Measurements from ENCODE around the gene OAT. TPM values are rescaled to one million over a fixed set of nuclear protein-coding genes. Genes with fewer than 3 reads are reported as not detected.

OAT gene
- total RNA-seq, 2 experiments from 2014 or later, result 22.4 to 28.0 TPM

- POLR2A ChIA-PET, result no interaction called here
- Mint-ChIP-seq H3K27ac (no peak overlapping the region), H3K9me3 (ENCODE audit: insufficient read depth) (no peaks in the 10 kb centered on the region), H3K36me3 (ENCODE audit: low read depth) (no peaks in the 10 kb centered on the region), H3K27me3 (ENCODE audit: low read depth) (no peaks in the 10 kb centered on the region), H3K4me1 (ENCODE audit: low read depth) (no peaks in the 10 kb centered on the region), H3K4me3 (no peak overlapping the region)
- CTCF ChIA-PET, result interaction anchor here (1.2 kb wide), 1 partner anchor 40 kb away, joined by 4 read pairs; no protein-coding TSS in a partner anchor
- ATAC-seq (no peak), DNase-seq (no peak)
Observed at GRCh38 chr10:124348801-124349200, 69.9 kb downstream of the OAT start.

GRCh38 chr10:124347956-124348355, 70.8 kb downstream of the OAT start:
- no peaks in the 10 kb centered on the region for H3K36me3 Mint-ChIP-seq (ENCODE audit: low read depth)
- H3K4me1 Mint-ChIP-seq (ENCODE audit: low read depth), result no peaks in the 10 kb centered on the region
- no peak overlapping the region for H3K4me3 Mint-ChIP-seq
- CTCF ChIA-PET, result interaction anchor here (1.2 kb wide), 1 partner anchor 41 kb away, joined by 4 read pairs; no protein-coding TSS in a partner anchor
- H3K27ac Mint-ChIP-seq, result no peak overlapping the region
- ATAC-seq (no peak), DNase-seq (no peak)
- H3K9me3 Mint-ChIP-seq (ENCODE audit: insufficient read depth), result no peaks in the 10 kb centered on the region
- no peaks in the 10 kb centered on the region for H3K27me3 Mint-ChIP-seq (ENCODE audit: low read depth)
- POLR2A ChIA-PET, result no interaction called here

Other genes starting within 250 kb of the OAT start
- gene NKX1-2, start 31.1 kb upstream of the OAT start, total RNA-seq, result not detected
- 10 to 100 TPM; 24.7 to 25.7 TPM for gene LHPP, start 42.9 kb upstream of the OAT start, total RNA-seq

Measured in activated CD8-positive, alpha-beta T cell treated with anti-CD3 and anti-CD28 coated beads, Interleukin-2, amount 10 ng/mL, durations not matched to agents 7 days and 5 days (primary cell).